Colon (tissue), 2 donors: ENCODE results near the gene CSH2.
"Not testable (repeated sequence)": the region's sequence is repeated elsewhere in the genome, so short reads cannot be mapped to it uniquely, and the experiment has no call there.

Experiments
- FAIRE-seq: peaks from 2 replicates; lab custom pipeline; 2012; peaks lifted over from hg19 to GRCh38; lab: Jason Lieb, UNC
- donor health status: control.
- donor health status: control.

The CSH2 gene

GRCh38 chr17:63896524-63897354, 23.3 kb upstream of the CSH2 start, which contains the start of gene CSH1:
CSH1 (minus strand) TSS chr17:63896574; CDS start chr17:63896511, 63 bp downstream.
- FAIRE-seq = not testable (repeated sequence)

- not testable (repeated sequence) for FAIRE-seq
Measured at GRCh38 chr17:63894821-63895220, 21.3 kb upstream of the CSH2 start.

- FAIRE-seq = not testable (repeated sequence)
Measured at GRCh38 chr17:63894021-63894420, 20.5 kb upstream of the CSH2 start.

GRCh38 chr17:63892316-63893037, 19.0 kb upstream of the CSH2 start:
- not testable (repeated sequence) for FAIRE-seq

GRCh38 chr17:63889026-63889848, 15.8 kb upstream of the CSH2 start:
- FAIRE-seq = not testable (repeated sequence)

- FAIRE-seq = not testable (repeated sequence)
Measured at GRCh38 chr17:63885119-63885518, 11.6 kb upstream of the CSH2 start.

- not testable (repeated sequence) for FAIRE-seq
Measured at GRCh38 chr17:63882626-63883126, 9.2 kb upstream of the CSH2 start.

- no peak for FAIRE-seq
Measured at GRCh38 chr17:63881935-63882601, 8.6 kb upstream of the CSH2 start, which contains the start of gene GH2. GH2 (minus strand) TSS chr17:63881944; CDS start chr17:63881801, 143 bp downstream.

- FAIRE-seq = not testable (repeated sequence)
Measured at GRCh38 chr17:63881337-63881736, 7.9 kb upstream of the CSH2 start.

- no peak for FAIRE-seq
Measured at GRCh38 chr17:63880706-63881105, 7.2 kb upstream of the CSH2 start.

- FAIRE-seq = not testable (repeated sequence)
Measured at GRCh38 chr17:63878413-63878812, 4.9 kb upstream of the CSH2 start.

GRCh38 chr17:63874693-63875092, 1.2 kb upstream of the CSH2 start:
- not testable (repeated sequence) for FAIRE-seq

GRCh38 chr17:63874061-63874626, 667 bp upstream of the CSH2 start:
- FAIRE-seq = not testable (repeated sequence)

GRCh38 chr17:63871646-63872365, 1.7 kb downstream of the CSH2 start:
- not testable (repeated sequence) for FAIRE-seq

- not testable (repeated sequence) for FAIRE-seq
Measured at GRCh38 chr17:63870292-63870665, 3.2 kb downstream of the CSH2 start.

GRCh38 chr17:63869491-63870291, 3.8 kb downstream of the CSH2 start:
- not testable (repeated sequence) for FAIRE-seq

- FAIRE-seq = not testable (repeated sequence)
Measured at GRCh38 chr17:63866625-63867024, 6.9 kb downstream of the CSH2 start.

GRCh38 chr17:63859257-63859656, 14.2 kb downstream of the CSH2 start:
- FAIRE-seq = no peak

- FAIRE-seq = not testable (repeated sequence)
Measured at GRCh38 chr17:63856425-63856824, 17.1 kb downstream of the CSH2 start.
